HG03060 (cell line): ENCODE data around the gene ZNF101.

Experiments
- ATAC-seq: cut with Tn5 transposase; IDR thresholded peaks from one replicate; pipeline ENCODE4 v1.9.1; 2021; ENCODE audit warnings: low read depth, moderate number of reproducible peaks; ENCODE audit not compliant: unreplicated experiment

The ZNF101 gene

GRCh38 chr19:19637523-19638251 lies 31.0 kb upstream of the ZNF101 start:
- ATAC-seq, result no peak

- no peak for ATAC-seq
Measured at GRCh38 chr19:19642506-19643157, 26.0 kb upstream of the ZNF101 start.

- ATAC-seq, result no peak
Measured at GRCh38 chr19:19643158-19644053, 25.2 kb upstream of the ZNF101 start, which contains the start of gene GMIP. GMIP (minus strand) TSS chr19:19643657; CDS start chr19:19643529, 128 bp downstream.

DNA sequence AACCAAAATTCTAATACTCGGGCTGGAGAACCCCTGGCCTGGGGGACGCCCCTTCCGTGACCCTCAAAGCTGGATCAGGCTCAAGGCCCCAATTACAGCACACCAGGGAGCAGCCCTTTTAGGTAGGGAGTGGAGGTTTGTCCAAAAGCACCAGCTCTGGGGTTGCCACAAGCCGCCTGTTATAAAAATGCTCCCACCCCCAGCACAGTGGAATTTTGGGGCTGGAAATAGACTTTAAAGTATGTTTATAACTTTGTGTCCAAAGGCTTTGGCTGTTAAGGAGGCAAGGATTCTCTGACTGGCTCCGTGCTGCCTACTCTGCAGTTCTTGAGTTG lies 24.6 kb upstream of the ZNF101 start:
- no peak for ATAC-seq

DNA sequence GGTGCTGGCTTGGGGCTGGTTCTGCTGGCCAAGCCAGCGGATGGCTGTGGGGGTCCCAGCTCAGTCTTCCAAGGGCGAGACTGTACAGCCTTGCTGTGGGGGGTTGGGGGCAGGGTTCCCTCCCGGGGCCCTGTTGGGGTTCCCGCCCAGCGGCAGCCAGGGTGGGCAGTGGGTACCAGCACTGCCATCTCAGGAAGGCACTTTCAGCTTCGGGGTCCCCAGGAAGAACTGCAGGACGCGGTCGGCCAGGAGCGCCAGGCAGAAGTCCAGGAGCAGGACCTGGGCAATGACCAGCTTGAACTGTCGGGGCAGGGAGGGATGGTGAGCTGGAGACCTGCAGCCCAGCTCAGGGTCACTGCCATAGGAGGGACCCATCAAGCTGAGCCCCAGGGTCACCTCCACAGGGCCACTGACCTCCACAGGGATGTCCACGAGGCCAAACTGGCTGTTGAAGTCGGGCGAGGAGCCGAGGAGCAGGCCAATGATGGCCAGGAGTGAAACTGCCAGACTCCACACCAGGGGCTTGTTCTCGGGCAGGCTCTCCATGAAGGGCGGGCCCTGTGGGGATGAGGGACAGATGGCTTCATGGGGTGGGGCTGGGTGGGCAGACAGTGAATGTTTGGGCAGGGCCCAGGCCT lies 23.3 kb upstream of the ZNF101 start:
- ATAC-seq, result no peak

DNA sequence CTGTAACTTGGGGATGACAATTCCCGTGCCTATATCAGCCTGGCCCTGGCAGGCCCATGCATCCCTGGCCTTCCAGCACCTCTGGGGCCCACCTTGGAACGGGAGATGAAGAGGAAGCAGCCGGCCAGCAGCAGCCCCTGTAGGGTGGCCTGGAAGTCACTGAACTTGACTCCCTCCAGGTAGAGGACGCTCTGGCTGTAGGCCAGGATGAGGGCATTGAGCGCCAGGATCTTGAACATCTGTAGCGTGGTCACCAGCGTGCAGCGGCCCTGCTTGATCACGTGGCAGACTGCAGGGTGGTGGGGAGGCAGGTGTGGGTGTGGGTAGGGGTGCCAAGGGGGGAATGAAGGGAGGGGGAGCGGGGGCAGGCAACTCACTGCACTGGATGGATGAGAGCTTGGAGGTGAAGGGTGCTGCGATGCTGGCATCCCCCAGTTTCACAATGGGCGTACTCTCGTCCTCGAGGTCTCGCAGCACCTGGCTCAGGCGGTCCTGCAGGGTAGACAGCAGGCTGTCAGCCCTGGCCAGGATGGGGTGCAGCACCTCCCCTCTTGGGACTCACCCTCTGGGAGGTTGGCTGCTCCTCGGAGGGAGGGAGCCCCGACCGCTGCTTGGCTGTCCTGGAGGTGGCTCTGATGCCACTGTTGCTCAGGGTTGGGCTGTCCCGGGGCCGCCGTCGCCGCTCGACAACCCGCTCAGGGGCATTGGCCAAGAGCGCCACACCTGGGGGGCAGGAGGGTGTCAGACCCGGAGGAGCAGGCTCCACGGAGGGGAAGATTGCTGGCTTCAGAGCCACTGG lies 21.4 kb upstream of the ZNF101 start:
- no peak for ATAC-seq

DNA sequence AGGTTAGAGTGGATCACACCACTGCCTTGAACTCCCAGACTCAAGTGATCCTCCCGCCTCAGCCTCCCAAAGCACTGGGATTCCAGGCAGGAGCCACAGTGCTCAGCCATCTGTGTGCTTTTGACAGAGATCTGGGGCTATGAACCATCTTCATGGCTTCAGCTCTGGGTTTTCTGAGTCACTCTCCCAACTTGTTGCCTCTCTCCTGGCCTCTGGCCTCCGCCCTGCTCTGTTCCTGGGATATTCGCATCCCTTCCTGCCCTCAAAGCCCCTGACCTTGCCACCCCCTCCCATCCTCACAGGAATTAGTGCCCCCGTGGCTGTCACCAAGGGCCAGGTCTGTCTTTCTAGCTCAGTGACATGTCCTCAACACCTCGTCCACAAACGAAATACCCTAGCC lies 19.5 kb upstream of the ZNF101 start:
- no peak for ATAC-seq

- no peak for ATAC-seq
Measured at GRCh38 chr19:19649580-19649995, 19.1 kb upstream of the ZNF101 start.

DNA sequence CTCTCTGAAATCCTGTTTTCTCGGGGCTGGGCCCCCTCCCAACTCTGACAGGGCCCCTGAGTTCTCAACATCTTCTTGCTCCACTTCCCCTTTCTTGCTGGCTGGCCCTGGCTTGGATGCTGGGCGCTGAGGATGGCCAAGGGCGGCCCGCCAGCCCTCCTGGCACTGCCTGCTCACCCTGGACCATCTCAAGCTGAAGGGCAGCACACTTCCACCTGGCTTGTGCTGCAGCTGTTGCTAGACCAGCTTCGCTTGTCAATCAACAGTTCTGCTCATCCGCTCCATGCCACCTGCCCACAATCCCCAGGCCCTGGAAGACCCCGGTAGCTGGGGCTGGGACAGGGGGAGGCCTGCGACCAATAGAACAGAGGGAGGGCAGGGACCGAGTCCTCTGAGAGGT lies 18.3 kb upstream of the ZNF101 start:
- no peak for ATAC-seq

DNA sequence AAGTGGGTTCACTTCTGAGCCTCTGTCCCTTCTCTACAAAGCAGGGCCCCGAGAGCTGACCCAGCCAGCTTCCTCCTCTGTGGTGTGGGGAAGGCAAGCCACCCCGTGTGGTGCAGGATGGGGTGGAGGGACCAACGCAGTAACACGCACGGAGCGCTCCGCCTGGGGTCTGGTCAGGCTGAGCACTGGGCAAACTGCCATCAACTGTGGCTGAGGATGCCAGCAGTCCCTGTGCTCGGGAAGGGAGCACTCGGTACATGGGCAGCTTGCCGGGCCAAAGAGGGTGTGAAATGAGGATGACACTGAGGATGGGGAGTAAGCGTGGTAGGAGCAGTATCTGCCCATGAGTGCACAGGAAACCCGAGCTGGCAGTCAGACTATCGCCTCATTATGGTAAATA lies 17.6 kb upstream of the ZNF101 start:
- no peak for ATAC-seq

- no peak for ATAC-seq
Measured at GRCh38 chr19:19652482-19653295, 15.9 kb upstream of the ZNF101 start.

DNA sequence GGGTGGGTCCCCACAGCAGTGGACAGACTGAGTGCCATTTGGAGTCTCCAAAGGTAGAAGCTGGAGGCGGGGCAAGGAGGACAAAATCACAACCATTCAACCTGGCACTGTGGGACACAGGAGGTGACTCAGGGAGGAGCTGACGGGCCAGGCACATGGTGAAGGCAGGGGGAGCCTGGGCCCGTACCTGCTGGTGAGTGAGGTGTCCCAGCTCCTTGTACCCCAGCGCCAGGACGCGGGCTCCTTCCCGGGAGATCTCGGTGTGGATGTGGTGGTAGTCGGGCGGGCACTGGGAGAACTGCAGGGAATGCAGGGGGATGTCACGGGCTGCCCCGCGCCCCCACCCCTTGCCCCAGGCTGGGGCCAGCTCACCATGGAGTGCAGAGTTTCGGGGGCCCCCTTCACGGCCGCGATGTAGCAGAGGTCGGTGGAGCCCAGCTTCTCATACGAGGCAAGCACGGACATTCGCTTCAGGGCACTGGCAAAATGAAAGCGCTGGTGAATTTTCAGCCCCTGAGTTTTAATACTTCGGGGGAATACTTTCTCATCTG lies 15.0 kb upstream of the ZNF101 start:
- no peak for ATAC-seq

DNA sequence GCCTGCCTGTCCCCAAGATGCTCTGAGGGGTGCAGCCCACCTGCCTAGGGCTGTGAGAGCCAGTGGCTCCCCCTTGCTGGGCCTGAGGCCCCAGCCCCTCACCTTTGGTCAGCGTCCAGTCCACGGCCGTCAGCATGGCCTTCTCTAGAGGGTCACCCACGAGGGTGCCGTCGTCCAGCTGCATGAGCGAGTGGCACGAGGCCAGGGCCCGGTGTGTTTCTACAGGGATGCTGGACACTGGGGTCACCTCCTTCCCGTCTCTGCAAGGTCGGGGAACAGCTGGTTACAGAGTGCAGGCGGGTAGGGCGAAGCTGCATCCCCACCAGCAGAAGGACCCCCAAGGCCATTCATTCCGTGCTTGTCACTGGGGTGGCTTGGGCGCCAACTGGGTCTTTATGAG lies 14.2 kb upstream of the ZNF101 start:
- ATAC-seq, result no peak

DNA sequence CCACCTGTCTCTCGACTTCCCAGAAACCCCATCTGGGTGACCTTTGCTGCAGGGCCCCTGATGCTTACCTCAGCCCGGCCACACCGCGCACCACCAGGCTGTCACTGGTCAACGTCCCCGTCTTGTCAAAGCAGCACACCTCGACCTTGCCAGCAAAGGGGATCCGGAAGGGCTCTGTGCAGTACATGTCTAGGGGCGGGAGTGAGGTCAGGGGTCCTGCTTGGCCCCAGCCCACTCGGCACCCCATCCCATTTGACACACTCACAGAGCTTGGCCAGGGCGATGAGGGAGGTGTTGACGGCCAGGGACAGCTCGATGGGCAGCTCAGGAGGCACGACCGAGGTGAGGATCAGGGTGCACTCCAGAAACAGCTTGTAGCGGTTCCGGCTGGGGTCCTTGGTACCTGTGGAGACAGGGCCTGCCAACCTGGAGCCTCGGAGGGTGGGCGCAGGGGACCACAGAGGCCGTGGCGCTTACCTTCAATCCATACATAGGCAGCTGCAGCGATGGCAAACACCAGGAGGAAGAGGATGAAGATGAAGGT lies 13.5 kb upstream of the ZNF101 start:
- ATAC-seq, result no peak

GRCh38 chr19:19655641-19656343 lies 12.8 kb upstream of the ZNF101 start:
- no peak for ATAC-seq

- ATAC-seq, result no peak
Measured at GRCh38 chr19:19656451-19657396, 11.9 kb upstream of the ZNF101 start.

DNA sequence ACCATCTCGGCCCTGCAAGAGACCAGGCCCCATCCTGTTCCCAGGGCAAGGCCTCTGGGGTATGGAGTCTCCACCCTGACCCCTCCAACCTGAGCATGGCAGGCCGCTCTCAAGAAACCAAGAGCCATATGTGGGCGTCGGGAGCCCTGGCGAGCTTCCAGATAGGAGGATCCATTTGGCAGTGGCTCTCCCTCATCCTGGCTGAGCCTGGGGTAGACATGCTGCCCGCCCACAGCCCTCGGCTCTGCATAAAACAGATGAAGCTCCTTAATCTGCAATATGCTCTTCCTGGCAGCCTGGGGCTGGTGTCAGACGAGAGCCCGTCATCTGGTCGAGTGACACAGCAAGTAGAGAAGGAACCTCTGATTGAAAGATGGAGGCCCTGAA lies 11.2 kb upstream of the ZNF101 start:
- ATAC-seq, result no peak
